ENCODE results near the gene ACVRL1. TPM values are rescaled to one million over a fixed set of nuclear protein-coding genes. Genes with fewer than 3 reads are reported as not detected.

ACVRL1 gene
- total RNA-seq = not detected in 2 replicates

DNA sequence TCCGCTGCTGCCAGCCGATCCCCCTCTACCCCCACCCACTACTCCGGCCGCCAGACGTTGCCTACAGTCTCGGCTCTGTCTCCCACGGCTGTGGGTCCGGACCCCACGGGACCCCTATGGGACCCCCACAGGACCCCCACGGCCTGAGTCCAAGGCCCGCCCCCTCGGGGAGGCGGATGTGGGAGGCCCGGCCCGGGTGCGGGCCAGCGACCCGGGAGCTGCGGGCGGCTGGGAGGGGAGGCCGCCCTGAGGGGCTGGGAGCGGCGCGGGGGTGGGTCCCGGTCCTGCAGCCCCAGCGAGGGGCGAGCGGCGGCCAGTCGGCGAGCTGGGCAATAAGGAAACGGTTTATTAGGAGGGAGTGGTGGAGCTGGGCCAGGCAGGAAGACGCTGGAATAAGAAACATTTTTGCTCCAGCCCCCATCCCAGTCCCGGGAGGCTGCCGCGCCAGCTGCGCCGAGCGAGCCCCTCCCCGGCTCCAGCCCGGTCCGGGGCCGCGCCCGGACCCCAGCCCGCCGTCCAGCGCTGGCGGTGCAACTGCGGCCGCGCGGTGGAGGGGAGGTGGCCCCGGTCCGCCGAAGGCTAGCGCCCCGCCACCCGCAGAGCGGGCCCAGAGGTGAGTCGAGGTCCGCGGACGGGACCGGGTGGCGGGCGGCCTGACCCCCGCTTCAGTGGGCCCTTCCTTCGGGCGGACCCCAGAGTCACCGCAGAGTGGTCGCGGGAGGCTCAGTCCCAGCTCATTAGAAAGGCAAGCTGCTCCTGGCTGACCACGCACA lies at the start of gene ACVRL1:
ACVRL1 (plus strand) TSS at position 422 of the 773 bp plus-strand sequence. CDS start 4,971 bp downstream, outside the sequence.
- intact Hi-C loops (cut with micrococcal nuclease) = no loop called here

DNA sequence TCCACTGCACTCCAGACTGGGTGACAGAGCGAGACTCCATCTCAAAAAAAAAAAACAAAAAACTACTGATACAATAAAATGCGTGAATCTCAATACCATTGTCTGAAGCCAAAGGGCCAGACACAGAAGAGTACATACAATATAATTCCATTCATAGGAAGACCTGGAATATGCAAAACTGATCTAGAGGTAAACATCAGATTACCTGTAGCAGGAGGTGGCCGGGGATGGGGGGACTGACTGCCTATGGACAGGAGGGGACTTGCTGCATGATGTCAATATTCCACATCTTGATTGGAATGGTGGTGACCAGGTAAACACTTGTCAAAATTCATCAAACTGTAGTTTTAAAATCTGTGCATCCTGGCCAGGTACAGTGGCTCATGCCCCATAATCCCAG lies 46.3 kb upstream of the ACVRL1 start:
- intact Hi-C loops (cut with micrococcal nuclease) = no loop called here

DNA sequence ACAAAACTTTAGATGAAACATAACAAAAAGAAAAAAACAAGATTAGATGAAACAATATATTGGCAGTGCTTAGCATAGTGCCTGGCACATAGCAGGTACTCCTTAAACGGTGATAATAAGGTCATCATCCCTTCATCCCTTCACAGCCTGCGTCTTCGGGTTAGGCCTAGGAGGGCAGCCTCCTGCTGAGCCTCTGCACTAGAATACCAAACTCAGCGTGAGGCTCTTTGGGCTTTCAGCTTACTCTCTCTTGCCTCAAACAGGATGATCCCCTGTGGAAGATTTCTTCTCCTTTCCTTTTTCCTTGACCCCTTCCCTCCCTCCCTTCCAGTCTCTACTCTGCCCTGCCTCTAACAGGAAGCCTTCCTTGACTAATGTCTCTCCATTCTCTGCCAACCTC lies 44.4 kb upstream of the ACVRL1 start:
- intact Hi-C loops (cut with micrococcal nuclease) = no loop called here

DNA sequence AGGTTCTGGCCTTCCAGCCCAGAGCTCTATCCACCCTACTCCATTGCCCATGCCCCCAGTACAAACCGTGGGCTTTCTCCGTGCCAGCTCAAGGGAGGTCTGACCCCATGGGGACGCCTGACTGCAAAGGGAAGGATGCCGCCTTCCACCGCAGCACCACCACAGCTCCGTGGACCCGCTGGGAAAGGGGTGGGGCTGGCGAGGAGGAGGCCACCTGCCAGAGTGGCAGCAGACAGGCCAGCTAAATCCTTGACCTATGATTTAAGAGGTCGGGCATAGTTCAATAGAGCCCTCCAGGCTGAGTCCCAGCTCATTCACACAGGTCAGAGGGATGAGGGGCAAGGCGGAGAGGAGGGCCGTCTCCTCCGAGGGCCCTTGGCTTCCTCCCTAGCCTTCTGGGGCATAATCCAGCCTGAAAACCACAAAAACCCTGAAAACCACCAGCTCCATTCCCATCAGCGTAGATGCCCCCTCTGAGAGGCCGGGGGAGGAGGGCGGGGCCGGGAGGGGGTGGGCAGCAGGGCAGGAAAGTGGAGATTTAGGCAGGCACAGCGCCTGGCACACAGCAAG lies 43.9 kb upstream of the ACVRL1 start:
- intact Hi-C loops (cut with micrococcal nuclease) = no loop called here

DNA sequence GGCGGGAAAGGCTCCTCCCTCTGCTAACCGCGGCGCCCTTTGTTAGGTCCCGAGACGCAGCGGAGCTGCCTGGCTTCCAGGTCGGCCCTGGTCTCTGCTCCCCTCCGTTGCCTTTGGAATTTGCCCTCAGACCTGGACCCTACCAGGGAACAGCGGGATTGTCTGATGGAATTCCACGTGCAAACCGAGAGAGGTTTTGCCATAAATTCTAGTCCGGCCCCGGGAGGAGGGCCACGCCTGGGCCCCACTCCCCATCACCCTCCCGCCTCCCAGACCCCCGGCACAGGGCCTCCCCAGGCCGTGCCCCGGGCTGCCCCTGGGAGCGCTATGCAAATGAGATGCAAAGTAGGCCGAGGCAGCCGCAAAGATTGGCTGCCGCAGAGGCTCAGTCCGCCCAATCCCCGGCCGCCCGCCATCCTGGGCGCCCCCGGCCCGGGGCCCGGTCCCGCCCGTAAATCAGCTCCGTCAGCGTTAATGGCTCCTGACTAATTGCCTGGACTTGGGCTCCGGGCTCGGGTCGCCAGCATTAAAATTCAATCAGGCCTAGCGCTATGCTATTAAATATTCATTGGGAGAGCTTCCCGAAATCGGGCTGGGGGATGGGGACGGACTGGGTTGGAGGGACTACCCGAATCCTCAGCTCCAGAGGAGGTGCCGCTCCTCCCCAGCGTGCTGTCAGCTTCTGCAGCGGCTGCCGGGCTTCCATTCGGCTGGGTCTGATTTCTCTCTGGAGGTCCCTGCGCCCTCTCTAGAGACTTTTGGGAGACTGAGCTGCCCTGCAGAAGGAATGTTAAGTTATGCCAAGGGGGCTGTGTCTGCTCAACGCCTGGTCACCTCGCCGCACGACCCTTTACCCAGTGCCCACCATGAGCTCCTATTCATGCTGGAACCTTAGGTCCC lies 43.1 kb upstream of the ACVRL1 start:
- intact Hi-C loops (cut with micrococcal nuclease) = no loop called here

DNA sequence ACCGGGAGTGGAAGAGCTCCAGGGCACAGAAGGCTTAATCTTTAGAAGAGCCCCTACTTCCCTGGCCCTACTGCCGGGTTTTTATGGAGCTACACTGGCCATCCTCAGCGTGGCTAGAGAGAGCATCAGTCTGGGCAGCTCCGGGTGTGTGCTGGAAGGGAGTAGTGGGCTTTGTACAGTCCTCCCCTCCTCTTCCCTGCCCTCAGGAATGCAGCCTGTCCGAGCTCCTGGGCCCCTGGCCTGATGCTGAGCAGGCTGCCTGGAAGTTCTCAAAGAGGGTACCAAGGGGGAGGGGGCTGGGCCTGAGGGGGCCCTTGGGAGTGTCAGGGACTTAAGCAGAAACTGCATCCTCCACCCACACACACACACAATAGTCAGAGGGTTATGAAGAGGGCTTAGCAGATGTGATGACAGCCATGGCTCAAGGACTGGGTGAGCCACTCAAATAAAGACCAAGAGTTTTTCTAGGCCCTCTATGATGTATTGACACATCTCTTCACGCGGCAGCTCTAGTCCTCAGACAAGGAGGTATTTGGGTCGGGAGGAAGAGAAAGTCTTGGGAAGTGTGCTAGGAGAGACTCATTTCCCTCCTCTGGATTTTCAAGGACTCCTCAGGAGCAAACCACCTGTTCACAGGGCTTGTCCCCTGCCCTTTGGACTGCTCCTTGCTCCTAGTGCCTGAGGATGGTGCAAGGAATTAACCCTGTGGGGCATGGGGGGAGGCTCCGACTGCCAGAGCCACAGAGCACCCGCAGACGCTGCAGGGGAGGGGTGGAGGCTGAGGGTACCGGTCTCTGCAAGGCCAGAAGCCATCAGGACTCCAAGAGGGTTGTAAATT lies 42.3 kb upstream of the ACVRL1 start:
- intact Hi-C loops (cut with micrococcal nuclease) = no loop called here

DNA sequence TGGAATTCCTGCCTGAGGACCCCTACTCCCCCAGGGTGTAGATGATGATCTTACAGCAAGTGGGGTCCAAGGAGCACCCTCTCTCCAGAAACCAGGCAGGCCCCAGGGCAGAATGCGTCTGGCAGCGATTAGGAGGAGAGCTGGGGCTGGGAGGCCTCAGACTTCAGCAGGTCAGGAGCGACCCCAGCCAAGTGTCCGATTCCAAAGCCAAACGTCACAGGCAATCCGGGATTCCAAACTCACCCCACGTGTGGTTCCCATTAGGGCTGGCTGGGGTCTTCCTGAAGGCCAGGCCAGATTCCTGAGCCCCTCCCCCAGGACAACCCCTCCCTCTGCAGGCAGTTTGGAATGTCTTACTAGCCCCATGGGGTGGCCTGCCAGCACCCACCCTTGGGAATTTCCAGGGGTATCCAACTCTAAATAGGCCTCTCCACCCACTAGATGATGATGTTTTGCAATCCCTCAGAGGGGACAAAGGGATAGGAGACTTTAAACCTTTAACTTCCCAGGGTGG lies 41.5 kb upstream of the ACVRL1 start:
- intact Hi-C loops (cut with micrococcal nuclease) = no loop called here

DNA sequence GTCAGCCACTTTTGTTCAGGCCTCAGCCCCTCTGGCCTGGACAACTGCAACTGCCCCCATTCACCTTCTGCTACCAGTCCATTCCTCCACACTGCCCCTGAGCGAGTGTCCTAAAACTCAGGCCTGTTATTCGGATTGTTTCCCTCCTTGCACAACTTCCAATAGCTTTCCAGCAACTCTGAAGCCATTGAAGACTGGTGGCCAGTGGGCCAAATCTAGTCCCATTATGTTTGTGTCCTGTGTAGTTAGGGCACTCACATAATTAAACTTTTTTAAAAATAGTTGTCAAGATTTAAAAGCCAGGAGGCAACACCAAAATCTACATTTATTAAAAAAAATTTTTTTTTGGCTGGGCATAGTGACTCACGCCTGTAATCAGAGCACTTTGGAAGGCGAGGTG lies 41.0 kb upstream of the ACVRL1 start:
- intact Hi-C loops (cut with micrococcal nuclease) = no loop called here

DNA sequence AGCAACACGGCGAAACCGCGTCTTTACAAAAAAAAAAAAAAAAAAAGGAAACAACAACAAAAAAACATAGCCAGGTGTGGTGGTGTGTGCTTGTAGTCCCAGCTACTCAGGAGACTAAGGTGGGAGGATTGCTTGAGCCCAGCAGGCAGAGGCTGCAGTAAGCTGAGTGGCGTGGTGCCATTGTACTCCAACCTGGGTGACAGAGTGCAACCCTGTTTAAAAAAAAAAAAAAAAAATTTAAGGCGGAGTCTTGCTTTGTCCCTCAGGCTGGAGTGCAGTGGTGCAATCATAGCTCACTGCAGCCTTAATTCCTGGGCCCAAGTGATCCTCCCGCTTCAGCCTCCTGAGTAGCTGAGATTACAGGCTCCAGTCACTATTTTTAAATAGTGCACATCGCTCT lies 40.5 kb upstream of the ACVRL1 start:
- intact Hi-C loops (cut with micrococcal nuclease) = no loop called here

DNA sequence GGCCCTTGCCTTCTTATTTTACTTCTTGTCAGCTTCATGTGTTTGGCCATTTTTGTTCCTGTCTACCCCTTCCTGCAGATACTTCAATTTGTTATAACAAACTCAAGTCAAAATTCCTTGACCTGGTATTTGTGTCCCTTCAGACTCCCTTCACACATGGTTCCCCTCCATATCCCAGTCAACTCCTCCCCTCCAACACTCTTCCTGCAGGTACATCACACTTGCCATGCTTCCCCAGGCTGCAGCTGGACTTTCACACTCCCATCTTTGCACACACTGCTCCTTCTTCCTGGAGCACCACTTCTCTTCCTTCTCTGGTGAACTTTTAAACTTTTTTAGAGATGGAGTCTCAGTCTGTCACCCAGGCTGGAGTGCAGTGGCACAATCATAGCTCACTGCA lies 39.9 kb upstream of the ACVRL1 start:
- intact Hi-C loops (cut with micrococcal nuclease) = no loop called here

DNA sequence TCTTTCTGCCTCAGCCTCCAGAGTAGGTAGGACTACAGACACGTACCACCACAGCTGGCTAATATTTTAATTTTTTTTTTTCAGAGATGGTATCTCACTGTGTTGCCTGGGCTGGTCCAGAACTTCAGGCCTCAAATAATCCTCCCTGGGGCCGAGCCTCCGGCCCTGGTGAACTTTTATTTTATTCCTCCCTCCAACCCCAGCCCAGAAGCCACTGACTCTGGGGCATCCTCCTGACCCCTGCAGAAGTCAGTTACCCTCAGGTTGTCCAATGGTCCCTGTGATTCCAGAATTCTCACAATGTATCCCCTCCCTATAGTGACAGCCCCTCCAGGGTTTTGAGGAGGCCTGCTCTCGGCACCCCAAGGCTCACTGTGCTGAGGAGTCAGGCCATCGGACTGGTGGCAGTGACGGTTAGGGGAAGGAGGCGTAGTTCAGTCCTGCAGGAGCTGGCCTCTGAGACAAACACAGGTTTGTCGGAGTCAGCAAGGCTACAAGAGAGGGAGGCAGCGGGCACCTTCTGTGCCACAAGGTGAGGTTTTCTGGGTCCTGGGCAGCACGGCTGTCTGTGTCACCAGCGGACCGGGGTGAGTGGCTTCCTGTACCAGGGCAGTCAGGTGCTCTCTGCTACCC lies 39.4 kb upstream of the ACVRL1 start:
- intact Hi-C loops (cut with micrococcal nuclease) = no loop called here

DNA sequence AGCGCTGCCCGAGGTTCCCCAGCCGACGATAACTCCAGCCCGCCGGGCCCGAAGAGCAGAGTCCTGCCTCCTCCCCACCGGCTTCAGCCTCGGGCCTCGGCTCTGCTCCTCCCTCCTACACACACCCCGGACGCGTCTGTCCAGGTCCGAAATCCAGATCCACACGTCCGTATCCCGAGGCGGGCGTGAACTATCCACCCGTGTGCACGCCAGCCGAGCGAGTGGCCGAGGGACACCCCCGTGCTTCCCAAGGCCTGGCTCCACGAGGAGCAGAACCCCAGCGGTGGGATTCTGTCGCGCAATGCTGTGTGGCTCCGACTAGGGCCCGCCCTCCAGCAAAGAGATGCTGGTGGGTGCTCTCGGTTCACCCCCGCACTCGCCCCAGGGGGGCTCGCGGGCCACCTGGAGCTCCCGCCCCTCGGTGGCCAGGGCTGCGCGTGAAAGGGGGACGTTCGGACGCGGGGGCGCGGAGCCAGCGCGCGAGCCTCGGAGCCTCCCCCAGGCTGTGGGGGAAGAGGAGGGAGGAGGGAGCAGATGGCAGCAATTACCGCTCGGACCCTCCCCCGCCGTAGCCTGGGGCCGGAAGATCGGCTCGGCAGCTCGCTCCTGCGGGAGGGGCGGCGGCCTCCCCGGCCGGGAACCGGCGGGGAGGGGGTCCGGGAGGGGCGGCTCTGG lies 38.3 kb upstream of the ACVRL1 start:
- intact Hi-C loops (cut with micrococcal nuclease) = no loop called here

DNA sequence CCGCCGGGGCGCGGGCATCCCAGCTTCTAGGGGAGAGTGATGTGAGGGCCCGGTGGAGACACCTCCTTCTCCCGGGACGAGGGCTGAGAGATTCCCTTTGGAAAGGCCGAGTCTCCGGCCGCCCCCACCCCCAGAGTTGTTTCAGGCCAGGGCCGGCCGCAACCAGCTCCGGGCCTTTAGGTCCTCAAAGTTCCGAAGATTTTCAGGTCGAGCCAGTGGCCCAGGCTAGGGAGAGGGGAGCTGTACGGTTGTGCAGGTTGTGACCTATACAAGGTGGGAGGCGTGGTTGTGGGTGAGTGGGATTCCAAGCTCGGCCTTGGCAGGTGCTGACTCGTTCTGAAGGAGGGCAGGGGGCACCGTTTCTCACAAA lies 37.8 kb upstream of the ACVRL1 start:
- intact Hi-C loops (cut with micrococcal nuclease) = no loop called here

DNA sequence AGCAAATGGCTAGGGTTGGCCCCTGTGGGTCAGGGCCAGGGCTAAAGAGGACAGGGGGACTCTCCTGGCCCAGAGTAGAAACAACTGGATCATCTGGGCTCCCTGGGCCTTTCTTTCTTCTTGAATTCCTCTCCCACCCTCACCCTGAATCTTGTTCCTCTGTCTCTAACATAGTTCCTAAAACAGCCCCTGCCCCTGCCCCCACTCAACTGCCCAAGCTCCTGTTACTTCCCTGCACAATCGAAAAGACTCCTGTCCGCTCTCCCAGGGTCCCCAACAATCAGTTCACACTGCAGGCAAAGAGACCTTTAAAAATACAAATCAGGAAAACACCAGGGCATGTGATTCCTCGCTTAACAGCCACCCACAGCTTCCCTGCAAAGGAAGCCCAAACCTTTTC lies 37.4 kb upstream of the ACVRL1 start:
- intact Hi-C loops (cut with micrococcal nuclease) = no loop called here

DNA sequence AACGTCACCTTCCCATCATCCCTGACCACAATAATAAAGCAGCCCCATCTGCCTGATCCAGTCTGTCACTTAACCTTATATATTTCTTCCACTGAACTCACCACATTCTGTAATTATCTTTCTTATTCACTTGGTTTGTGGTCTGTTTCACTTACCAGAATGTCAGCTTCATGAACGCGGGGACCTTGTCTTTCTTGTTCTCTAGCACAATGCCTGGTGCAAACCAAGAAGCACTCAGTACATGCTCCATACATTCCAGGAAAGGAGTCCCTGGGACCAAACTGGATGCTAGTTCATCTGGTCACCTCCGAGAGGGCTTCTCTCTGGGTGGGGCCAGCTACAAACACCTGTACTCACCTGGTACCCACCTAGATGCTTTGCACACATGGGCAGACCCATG lies 36.8 kb upstream of the ACVRL1 start:
- intact Hi-C loops (cut with micrococcal nuclease) = no loop called here

DNA sequence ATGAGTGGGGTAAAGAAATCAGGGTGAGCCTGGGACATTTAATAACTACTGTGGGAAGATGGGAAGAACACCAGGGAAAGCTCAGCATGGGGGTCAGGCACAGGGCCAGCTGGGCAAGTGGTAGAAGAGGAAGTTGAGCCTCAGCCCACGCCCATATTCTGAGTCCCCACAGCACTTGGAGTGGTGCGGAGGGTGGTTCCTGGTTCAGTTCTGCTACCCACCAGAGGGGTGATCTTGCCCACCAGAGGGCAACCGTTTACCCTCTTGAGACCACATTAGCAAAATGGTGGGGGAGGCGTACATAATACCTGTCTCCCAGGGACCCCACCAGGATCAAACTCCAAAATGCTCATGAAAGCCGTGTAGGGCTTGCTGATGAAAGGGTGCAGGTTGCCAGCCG lies 36.2 kb upstream of the ACVRL1 start:
- intact Hi-C loops (cut with micrococcal nuclease) = no loop called here

DNA sequence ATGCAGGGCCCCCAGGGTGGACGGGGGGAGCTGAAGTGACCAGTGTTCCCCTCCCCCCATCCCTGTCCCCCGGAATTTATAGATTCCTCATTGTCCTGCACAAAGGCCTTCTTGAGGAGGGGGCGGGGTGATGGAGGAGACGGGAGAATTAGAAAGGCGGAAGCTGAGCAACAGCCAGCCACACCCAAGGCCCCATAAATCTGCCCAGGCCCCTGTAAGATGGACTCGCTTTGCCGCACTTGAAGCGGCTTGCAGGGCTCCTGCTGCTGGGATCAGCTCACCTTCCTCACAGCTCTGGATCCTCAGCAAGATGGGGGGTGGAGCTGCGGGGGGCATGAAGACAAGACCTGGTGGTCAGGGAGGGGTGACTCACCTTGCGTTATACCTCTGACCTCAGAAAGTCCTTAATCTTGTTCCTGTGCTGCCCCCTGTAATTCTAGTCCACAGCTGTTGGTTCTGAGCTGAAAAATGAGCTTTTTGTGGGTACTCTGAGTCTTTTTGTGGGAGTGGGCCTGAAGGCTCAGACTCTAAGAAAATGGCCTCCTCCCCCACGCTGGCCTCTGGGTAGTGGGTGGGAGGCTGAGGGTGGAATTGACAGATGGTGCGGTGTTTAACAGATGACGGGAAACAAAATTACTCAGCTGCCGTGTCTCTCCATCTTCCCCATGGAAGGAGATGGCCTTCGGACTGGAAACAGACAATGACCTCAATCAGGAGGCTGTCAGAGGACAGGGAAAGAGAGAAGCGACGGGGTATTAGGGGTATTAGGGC lies 35.2 kb upstream of the ACVRL1 start:
- intact Hi-C loops (cut with micrococcal nuclease) = no loop called here

DNA sequence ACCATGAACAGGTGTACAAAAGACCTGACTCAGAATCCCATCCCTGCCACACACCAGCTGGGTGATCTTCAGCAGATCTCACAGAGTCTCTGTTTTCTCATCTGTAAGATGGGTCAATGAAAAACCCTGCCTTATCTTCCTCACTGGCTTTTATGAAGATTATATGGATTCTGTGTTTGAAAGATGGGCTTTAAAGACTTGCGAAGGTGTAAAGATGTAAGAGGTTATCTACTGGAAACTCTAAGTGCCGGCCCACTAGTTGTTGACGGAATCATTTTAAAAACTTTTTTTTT lies 34.7 kb upstream of the ACVRL1 start:
- intact Hi-C loops (cut with micrococcal nuclease) = no loop called here

DNA sequence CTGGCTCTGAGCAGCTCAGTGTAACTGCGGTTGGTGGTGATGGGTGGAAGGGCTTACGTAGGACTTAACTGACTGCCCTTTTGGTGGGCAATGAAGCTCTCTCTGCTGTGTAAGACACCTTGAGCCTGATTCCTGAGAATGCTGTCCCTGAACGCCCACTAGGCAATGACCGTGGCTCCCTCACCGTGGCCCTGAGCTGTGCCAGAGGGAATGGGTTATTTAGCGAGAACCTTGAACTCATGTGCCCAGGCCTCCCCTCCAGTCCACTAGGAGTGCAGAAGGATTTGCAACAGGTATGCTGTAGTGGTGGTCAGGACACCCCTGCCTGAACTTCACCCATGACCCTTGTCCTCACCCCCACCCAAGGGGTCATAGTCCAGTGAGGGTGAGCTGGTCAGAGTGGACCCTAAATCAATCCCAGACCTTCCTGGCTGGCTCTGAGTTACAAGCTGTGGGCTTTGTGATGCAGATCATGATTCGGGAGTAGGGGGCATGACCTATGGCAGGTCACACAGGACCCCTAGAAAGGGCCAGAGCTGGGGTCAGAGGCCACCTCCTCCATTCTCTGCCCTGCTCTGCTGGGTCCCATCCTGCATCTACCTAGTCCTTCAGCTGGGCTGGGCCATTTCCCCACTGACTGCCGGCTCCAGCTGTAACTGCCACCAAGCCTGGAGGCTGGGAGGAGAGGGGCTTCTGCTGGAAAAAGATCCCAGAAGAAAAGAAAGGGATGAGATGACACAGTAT lies 33.9 kb upstream of the ACVRL1 start:
- intact Hi-C loops (cut with micrococcal nuclease) = no loop called here
